ENCODE data around the gene PITX2.
A peak's percentile ranks its signal among the peaks of the same experiment; 100 is the strongest.
"Not testable (repeated sequence)": the region's sequence is repeated elsewhere in the genome, so short reads cannot be mapped to it uniquely, and the experiment has no call there.

Gene PITX2

DNA sequence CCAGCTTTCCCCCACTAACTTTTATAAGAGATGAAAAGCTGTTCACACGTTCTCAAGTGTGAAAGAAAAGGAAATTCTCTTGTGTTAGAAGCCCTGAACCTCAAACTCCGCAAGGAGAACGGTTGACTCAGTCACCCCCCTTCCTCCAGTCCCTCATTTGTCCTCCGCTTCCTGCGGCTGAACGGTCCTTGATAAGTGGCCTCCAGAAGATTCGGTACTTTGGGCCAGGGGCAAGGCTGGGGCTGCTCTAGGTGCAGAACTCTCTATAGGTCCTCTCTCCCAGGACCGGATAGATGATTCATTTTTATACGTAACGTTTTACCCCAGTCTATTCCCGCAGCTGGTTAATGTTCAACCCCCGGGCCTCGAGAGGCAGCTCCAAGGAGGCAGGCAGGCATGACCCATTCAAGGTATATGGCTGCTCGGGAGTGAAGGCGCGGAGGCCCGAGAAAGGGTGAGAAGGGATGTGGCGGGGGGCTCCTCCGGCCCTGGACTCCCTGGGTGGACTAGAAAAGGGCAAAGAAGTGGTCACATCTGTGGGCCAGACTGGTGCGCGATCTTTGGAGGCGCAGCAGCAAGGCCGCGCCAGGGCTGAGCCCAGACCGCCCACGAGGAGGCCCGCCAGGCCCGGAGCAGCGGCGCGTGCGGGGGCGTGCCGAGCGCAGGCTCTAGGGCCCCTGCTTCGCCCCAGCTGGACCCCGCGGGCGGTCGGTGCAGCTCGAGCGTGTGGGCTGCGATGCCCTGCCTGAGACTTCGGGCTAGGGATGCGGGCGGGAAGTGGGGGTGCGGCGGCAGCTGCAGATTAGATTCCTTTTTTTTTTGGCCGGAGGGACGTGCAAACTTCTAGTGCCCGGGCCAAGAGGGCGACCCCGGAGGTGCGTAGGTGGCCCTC lies 11.7 kb downstream of the PITX2 start:
- no peak for DNase-seq (ENCODE audit: low read depth in 2 of 2)

DNA sequence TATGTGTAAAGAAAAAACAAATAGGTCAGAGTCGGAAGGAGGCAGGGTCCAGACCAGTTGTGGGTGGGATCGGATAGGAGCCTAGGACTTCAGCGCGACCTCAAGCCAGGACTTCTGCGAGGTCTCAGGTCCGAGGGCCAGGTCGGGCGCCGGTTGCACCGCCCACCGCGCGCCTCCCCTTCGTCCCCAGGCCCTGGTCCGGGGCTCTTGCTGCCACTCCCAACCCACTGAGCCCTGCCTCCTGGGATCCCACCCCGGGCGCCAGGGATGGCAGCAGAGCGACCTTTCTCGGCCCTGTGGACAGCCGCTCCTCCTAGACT lies 12.3 kb downstream of the PITX2 start:
- DNase-seq (ENCODE audit: low read depth in 2 of 2), result no peak

DNA sequence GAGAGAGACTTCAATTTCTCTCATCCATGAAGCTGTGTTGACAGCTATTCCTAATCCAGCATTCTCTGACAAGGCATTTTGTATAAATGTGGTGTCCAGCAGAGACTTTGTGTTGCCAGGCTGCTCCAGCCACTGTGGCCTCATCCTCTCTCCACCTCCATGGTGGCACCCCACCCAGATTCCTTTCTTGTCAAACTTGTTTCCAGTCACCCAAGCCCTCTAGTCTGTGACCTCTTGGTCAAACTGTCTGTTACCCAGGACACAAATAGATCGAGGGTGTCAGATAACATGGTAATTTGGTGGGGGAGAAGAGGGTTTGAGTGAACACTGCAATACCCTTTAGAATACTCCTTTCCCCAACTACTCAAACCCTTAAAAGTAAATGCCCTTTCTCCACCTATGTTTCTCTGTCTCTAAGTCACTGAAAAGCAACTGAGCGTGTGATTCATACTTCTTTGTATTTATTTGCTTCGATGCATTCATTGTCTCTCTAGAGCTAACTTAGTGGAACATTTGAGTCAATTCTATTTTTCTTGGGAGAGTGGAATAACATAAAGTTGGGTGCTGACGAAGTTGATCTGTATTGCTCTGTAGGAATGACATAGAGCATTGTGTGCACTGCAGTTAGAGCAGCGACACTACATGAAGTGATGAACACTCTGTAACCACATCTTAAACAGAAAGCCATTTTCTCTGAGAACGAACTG lies 13.7 kb downstream of the PITX2 start:
- DNase-seq (ENCODE audit: low read depth in 2 of 2), result no peak

DNA sequence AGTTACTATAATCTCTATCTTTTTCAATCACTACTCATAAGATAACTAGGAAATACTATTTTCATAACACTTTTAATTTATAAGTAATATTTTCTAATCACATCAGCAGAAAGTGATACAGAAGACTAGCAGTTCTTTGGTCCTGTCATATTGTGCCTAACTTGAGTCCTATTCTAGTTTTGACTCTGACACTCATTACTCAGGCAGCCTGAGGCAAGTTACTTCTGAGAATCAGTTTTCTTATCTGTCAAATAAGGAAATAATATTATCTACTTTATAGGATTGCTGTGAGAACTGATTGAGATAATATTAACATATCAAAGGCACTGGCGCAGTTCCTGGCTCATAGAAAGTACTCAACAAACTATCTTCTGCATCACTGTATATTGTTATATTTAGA lies 17.8 kb downstream of the PITX2 start:
- DNase-seq (ENCODE audit: low read depth in 2 of 2), result no peak

DNA sequence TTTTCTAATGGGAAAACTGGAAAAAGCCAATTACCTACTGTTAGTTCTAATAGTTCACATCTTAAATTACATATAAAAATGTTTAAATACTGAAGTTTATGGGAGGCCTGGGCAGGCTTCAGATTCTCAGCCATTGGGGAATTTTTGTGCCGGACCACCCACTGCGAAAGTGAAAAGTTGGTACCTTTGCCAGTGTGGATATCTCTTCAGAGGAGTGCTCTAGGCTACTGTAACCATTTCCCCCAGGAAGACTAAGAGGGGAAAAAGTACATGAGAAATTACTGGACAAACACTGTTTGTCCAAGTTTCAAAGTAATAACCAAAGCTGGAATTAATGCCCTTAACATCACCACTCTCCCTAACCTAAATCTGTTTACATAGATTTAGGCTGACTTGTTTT lies 20.8 kb downstream of the PITX2 start:
- no peak for DNase-seq (ENCODE audit: low read depth in 2 of 2)

DNA sequence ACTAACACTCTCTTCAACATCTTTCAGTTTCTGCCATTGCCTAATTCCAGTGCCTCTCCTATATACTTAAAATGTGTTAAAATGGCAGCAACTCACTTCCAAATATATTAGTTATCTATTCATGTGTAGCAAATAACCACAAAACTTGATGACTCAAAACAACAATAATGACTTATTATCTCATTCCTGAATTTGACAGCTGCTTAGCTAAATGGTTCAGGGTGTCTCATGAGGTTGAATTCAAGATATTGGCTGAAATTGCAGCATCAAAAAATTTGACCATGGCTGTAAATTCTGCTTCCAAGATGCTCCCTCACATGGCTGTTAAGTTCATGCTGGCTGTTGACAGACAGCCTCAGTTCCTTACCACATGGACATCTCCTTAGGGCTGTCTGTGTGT lies 25.3 kb downstream of the PITX2 start:
- no peak for DNase-seq (ENCODE audit: low read depth in 2 of 2)

DNA sequence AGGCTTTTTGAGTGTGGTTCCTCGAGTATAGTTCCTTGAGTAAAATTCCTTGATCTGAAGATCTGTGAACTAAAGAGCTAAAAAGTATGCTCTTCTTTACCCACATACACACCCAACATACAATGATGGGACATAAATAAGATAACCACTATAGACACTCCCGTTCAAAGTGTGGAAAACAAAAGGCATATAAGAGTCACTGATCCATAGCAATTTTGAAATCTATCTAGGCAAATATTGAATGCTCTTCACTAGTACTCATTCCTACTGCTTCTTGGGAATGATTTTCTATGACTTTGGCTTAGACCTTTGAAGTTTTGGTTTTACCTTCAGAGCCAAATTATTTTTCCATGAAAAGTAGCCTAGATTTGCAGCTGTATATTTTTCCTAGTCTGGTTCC lies 26.4 kb downstream of the PITX2 start:
- no peak for DNase-seq (ENCODE audit: low read depth in 2 of 2)

DNA sequence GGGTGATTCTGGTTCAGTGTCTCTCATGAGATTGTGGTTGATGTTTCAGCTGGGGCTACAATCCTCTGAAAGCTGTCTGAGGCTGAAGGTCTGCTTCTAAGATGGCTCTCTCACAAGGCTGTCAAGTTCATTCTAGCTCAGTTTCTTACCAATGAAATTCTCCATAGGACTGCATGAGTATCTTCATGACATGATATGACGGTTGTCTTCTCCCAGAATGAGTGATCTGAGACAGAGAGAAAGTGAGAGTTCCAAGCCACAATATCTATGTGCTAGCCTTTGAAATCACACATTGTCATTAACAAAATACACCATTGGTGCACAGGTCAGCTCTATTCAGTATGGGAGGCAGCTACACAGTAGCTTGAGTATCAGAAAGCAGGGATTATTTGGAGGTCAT lies 27.3 kb downstream of the PITX2 start:
- no peak for DNase-seq (ENCODE audit: low read depth in 2 of 2)

DNA sequence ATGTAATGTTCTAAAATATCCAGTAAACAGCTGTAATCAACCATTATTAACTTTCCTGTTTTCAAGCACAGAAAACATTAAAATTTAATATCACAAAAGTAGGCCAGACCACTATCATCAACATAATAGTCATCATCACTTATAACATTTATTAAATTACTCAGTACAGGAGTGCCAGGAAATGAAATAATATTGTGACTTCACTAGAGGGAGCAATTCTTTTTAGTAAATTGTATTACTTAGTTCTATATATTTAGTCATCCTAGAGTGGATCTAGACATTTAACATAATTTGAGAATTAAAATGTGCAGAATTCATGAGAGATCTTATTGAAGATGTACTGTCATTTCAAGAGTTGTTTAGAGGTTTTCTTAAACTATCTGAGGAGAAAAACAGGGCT lies 33.6 kb downstream of the PITX2 start:
- DNase-seq (ENCODE audit: low read depth in 2 of 2), result no peak

DNA sequence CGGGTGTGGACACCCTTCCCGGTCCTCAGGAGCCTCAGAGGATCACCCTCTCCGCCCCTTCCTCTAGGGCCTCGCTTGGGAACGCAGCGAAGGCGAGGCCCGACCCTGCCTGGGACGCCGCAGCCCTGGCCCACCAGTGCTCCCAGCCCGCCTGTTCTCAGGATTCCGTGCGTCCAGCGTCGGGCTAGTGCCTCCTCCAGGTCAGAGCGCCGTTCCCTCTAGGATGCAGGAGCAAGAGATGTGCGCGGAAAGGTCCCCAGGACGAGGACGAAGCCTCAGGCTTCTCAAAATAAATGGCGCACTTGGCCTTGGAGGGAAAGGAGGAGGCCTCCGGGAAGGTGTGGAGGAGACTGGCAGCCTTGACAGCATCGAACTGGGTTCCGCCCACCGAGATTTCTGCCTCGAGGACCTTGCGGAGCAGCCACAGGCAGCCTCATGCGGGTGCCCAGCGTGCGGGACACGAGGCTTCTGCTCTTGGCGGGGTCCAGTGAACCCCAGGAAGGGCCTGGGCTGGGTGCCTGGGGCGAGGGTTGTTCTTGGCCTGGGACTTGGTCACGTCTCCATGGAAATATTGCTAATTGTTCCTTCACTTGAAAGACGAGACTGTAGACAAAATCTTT lies 35.1 kb downstream of the PITX2 start:
- DNase-seq (ENCODE audit: low read depth in 2 of 2), result no peak

DNA sequence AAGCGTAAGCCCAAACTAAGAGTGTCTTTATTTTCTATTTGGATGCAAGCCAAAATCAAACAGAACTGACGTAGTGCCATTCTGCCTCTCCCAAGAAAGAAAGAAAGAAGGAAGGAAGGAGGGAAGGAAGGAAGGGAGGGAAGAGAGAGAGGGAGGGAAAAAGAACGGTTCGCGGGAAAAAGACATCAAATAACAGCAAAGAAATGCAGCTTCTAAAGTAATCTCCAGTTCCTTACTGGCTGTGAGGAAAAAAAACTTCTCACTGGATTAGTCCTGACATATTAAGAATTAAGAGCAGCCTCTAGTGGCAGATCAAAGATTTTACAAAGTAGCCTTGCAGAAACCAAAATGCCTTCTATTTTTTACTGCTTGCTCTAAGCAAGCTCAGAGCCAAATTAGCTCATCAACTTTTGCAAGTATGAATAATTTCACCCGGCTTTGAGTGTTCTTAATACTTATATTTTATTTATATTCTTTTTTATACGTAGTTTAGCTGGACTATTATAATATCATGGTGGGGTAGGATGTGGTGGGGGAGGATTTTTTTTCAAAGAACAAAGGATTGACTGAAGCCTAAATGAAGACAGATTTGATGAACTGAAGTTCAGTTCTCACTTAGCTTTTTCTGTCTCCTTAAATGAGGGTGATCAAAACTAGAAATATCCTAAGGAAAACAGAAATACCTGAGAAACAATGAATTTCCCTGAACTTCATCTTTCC lies 36.6 kb downstream of the PITX2 start:
- peak; percentile 47 to 57 for DNase-seq (ENCODE audit: low read depth in 2 of 2)

DNA sequence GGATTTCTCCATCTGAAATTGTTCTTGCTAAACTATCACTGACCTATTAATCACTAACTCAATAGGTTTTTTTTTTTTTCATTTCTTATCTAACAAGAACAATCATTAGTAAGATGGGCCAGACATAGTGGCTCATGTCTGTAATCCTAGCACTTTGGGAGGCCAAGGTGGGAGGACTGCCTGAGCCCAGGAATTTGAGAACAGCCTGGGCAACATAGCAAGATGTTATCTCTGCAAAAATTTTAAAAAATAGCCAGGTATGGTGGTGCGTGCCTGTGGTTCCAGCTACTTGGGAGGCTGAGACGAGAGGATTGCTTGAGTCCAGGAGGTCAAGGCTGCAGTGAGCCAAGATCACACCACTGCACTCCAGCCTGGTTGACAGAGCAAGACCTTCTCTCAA lies 46.2 kb downstream of the PITX2 start:
- DNase-seq (ENCODE audit: low read depth in 2 of 2), result not testable (repeated sequence)
